Bronchial epithelial cell (primary cell): ENCODE results near the gene IL22RA1. TPM values are rescaled to one million over a fixed set of nuclear protein-coding genes. Genes with fewer than 3 reads are reported as not detected.

Experiments used
- DNase-seq: peaks from one replicate; pipeline ENCODE4 v3.0.0-alpha.2; 2010; ENCODE audit warnings: low read depth
- FAIRE-seq: peaks from 2 replicates; lab custom pipeline; 2011; peaks lifted over from hg19 to GRCh38; lab: Jason Lieb, UNC
- H3K27me3 ChIP-seq: 2 replicates; pipeline ENCODE4 v1.5.1; 2011; ENCODE audit warnings: low read length; ENCODE audit not compliant: control insufficient read depth, insufficient read depth
- H3K36me3 ChIP-seq: 2 replicates; pipeline ENCODE4 v1.5.1; 2011; ENCODE audit warnings: low read length; ENCODE audit not compliant: control insufficient read depth, insufficient read depth
- H3K4me3 ChIP-seq: 2 replicates; pipeline ENCODE4 v1.5.1; 2011; ENCODE audit warnings: mild to moderate bottlenecking, low read depth, low read length, control low read depth
- total RNA-seq: library from RNA; depleted of rRNA; stranded (reverse); fragments of >200 nt; gene quantifications from 2 replicates; pipeline ENCODE4 v1.2.1, GENCODE V29; 2014
- TF ChIP-seq, protein P1 (sequence below): IDR thresholded peaks from 2 replicates; pipeline ENCODE4 v1.5.1; 2011; ENCODE audit warnings: mild to moderate bottlenecking, moderate library complexity, low read length, control low read depth, inconsistent platforms; ENCODE audit not compliant: insufficient read depth, severe bottlenecking

IL22RA1 gene
- total RNA-seq, 1 donor from 2014 or later = 0.26 TPM

DNA sequence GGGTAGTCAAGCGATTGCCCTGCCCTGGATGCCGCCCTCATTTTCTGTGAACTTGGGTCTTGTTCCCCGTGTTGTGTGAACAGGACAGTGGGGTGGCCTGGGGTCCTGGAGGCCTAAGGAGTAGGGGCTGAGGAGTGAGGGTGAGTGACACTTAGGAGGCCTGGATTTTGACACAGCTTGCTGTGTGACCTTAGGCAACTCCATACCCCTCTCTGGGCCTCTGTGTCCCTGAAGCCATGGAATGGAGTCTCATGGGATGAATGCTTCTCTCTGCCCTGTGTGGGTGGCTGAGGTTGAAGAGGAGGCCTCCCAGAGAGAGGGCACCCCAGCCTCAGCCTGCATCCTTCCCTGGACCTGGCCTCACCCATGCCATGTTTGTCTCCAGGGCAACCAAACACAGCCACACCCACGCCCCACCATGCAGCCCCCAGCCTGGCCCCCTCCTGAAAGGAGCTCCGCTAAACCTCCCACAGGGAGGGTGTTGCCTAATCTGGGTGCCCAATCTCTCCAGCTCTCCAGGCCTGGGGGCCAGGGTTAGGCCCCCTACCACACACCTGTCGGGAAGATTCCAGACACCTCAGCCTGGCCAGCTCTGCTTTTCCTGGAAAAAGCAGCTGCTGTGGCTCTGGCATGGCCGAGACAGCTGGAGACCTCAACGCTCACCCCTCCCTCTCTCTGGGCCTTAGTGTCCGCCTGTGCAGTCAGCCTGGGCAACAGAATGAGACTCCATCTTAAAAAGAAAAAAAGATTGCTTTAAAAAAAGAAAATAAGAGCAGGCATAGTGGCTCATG, 40.9 kb downstream of the IL22RA1 start:
- FAIRE-seq (no peak), DNase-seq (no peak)
- H3K4me3 ChIP-seq = no peak overlapping the region
- TF ChIP-seq, protein P1, sequence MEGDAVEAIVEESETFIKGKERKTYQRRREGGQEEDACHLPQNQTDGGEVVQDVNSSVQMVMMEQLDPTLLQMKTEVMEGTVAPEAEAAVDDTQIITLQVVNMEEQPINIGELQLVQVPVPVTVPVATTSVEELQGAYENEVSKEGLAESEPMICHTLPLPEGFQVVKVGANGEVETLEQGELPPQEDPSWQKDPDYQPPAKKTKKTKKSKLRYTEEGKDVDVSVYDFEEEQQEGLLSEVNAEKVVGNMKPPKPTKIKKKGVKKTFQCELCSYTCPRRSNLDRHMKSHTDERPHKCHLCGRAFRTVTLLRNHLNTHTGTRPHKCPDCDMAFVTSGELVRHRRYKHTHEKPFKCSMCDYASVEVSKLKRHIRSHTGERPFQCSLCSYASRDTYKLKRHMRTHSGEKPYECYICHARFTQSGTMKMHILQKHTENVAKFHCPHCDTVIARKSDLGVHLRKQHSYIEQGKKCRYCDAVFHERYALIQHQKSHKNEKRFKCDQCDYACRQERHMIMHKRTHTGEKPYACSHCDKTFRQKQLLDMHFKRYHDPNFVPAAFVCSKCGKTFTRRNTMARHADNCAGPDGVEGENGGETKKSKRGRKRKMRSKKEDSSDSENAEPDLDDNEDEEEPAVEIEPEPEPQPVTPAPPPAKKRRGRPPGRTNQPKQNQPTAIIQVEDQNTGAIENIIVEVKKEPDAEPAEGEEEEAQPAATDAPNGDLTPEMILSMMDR = no peak
- no peaks in the 10 kb centered on the region for H3K27me3 ChIP-seq
- H3K36me3 ChIP-seq = no peaks in the 10 kb centered on the region

DNA sequence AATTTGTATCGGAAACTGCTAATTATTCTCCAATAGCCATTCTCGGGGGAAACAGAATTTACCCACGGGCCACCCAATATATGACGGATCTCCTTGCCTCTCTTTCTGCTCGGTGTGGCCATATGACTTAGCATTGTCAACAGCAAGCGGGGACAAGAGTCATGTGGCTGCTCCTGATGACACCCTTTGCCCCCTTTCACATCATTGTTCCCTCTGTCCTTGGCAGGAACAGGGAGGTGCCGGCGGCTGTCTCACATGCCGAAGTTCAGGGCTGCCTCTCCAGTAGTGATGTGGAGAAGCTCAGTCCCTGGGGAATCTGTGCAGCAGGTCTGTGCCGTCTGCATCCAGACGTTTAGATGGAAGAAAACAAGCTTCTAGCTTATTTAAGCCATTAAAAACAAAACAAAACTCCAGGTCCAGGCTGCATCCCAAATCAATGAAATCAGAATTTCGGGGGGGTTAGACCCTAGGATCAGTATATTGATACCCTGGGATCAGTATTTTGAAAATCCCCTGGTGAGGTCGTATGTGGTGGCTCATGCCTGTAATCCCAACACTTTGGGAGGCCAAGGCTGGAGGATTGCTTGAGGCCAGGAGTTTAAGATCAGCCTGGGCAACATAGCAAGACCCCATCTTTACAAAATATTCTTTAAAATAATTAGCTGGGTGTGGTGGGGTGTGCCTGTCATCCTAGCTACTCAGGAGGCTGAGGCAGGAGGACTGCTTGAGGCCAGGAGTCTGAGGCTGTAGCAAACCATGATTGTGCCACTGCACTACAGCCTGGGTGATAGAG, 41.8 kb downstream of the IL22RA1 start:
- no peak overlapping the region for H3K4me3 ChIP-seq
- DNase-seq (no peak), FAIRE-seq (no peak)
- H3K36me3 ChIP-seq = no peaks in the 10 kb centered on the region
- TF ChIP-seq, protein P1 = no peak
- no peaks in the 10 kb centered on the region for H3K27me3 ChIP-seq

DNA sequence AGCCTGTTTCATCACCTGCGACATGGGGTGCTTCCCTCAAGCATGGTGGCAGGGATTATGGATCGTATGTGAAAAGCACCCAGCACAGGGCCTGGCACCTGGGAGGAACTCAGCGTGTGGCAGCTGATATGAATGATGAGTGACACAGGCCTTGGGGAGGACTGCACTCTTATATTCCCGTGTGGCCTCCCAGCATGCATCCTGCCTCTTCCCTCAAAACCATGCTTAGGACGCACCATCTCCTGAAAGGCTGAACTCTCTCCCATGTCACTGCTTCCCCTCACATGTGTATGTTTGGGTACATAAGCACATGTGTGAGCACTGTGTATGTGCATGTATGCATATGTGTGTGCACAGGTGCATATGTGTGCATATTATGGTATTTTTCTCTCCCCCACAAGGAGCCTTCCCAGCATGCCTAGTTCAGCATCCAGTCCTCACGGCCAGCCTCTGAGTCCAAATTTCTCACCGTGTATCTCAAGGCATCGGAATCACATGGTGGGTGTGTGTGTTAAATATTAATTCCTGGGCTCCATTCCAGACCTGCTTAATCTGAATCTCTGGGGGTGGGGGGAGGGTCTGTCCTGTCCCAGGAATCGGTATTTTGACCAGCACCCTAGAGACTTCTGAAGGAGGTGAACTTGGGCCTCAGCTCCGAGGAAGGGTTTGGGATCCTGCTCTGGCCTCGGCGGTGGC, 43.8 kb downstream of the IL22RA1 start:
- Histone ChIP-seq H3K4me3 (no peak overlapping the region), H3K27me3 (peaks cover 2% of the 10 kb centered on the region), H3K36me3 (no peaks in the 10 kb centered on the region)
- DNase-seq (no peak), FAIRE-seq (peak; percentile 68)
- TF ChIP-seq, protein P1 = no peak

DNA sequence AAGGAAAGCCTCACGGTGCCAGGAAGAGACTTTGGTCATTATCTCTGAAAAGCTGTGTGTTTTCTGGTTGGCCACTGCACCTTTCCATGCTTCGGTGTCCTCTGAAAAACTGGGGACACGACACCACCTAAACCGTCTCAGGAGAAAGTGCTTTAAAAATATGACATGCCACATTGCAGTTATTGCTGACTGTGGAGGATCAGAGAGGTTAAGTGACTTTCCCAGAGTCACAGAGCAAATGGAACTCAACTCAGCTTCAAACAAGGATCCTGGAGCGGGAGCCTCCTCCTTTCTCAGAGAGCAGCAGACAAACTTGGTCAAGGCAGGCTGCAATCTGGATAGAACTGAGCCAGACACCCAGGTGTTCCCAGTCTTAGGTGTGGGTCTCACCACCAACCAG, 44.8 kb downstream of the IL22RA1 start:
- H3K27me3 ChIP-seq = peaks cover 2% of the 10 kb centered on the region
- FAIRE-seq = no peak
- H3K4me3 ChIP-seq = no peak overlapping the region
- H3K36me3 ChIP-seq = no peaks in the 10 kb centered on the region
- DNase-seq = no peak
- TF ChIP-seq, protein P1 = no peak

DNA sequence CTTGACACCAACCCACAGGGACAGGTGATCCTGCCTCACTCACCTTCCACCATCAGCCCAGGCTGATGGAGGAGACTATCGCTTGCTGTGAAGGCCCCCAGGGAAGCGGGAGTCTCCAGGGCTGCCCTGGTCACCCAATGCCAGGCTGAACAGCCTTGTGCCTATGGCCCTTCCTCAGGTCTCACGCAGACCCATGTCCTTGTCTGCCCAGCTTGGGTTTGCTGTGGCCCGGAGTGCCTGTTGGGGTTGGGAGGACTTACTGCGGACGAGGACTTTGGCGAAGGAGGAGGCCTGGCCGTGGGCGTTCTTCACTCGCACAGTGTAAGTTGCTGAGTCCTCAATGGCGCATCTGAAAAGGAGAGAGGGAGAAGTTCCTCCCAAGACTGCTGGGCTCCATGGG, 45.3 kb downstream of the IL22RA1 start:
- TF ChIP-seq, protein P1 = no peak
- Histone ChIP-seq H3K36me3 (no peaks in the 10 kb centered on the region), H3K27me3 (peaks cover 2% of the 10 kb centered on the region), H3K4me3 (no peak overlapping the region)
- DNase-seq = no peak
- no peak for FAIRE-seq
